OCI-LY3 (cell line): Measurements from ENCODE around the gene SGSM2.
A peak's percentile ranks its signal among the peaks of the same experiment; 100 is the strongest.

Source experiments
- H2AFZ ChIP-seq: fragments of 200-600, 300-600 bp; shearing (Covaris generic); 2 replicates; pipeline ENCODE4 v1.6.0; 2014; ENCODE audit warnings: antibody characterized with exemption, low read depth, low read length
- H3K27ac ChIP-seq: fragments of 200-600, 300-600 bp; sonication (generic); 2 replicates; pipeline ENCODE4 v1.5.1; 2014; ENCODE audit warnings: mild to moderate bottlenecking, low read length, moderate library complexity, mixed read lengths
- H3K27me3 ChIP-seq: fragments of 200-600, 300-600 bp; sonication (generic); 2 replicates; pipeline ENCODE4 v1.6.1; 2014; ENCODE audit warnings: low read depth, low read length, mixed read lengths
- H3K36me3 ChIP-seq: fragments of 200-600, 300-600 bp; sonication (generic); replicated peaks from 2 replicates; pipeline ENCODE3; 2014; ENCODE audit warnings: low read depth, low read length, mixed read lengths
- H3K4me1 ChIP-seq: fragments of 300-600, 200-600 bp; sonication (generic); 2 replicates; pipeline ENCODE4 v1.6.1; 2014; ENCODE audit warnings: low read length, mixed read lengths
- H3K4me2 ChIP-seq: fragments of 200-600, 300-600 bp; sonication (generic); 2 replicates; pipeline ENCODE4 v1.6.1; 2014; ENCODE audit warnings: low read length, mixed read lengths
- H3K4me3 ChIP-seq: fragments of 300-600, 200-600 bp; sonication (generic); 2 replicates; pipeline ENCODE4 v1.5.1; 2014; ENCODE audit warnings: antibody characterized with exemption, mild to moderate bottlenecking, low read length, moderate library complexity
- H3K79me2 ChIP-seq: fragments of 300-600, 200-600 bp; shearing (Covaris generic); 2 replicates; pipeline ENCODE4 v1.6.1; 2014; ENCODE audit warnings: mild to moderate bottlenecking, low read length, mixed read lengths
- H3K9ac ChIP-seq: fragments of 300-600, 200-600 bp; shearing (Covaris generic); 2 replicates; pipeline ENCODE4 v1.6.0; 2014; ENCODE audit warnings: mild to moderate bottlenecking, low read length, moderate library complexity
- H3K9me3 ChIP-seq: fragments of 200-600, 300-600 bp; shearing (Covaris generic); 2 replicates; pipeline ENCODE4 v1.6.1; 2014; ENCODE audit warnings: low read length, mixed read lengths; ENCODE audit not compliant: insufficient read depth
- H4K20me1 ChIP-seq: fragments of 200-600, 300-600 bp; sonication (generic); 2 replicates; pipeline ENCODE4 v1.6.1; 2016; ENCODE audit warnings: low read length, mixed read lengths; ENCODE audit not compliant: insufficient read depth
- EZH2phosphoT487 ChIP-seq: fragments of 200-600 bp; shearing (Covaris generic); IDR thresholded peaks from 2 replicates; pipeline ENCODE4 v1.6.1; 2018; ENCODE audit warnings: antibody characterized with exemption, mixed run types, low read depth
- TF ChIP-seq, protein P1 (sequence below): fragments of 200-600, 300-600 bp; sonication (generic); IDR thresholded peaks from 2 replicates; pipeline ENCODE4 v1.5.1; 2014; ENCODE audit warnings: antibody characterized with exemption, low read length, low read depth

The SGSM2 gene

DNA sequence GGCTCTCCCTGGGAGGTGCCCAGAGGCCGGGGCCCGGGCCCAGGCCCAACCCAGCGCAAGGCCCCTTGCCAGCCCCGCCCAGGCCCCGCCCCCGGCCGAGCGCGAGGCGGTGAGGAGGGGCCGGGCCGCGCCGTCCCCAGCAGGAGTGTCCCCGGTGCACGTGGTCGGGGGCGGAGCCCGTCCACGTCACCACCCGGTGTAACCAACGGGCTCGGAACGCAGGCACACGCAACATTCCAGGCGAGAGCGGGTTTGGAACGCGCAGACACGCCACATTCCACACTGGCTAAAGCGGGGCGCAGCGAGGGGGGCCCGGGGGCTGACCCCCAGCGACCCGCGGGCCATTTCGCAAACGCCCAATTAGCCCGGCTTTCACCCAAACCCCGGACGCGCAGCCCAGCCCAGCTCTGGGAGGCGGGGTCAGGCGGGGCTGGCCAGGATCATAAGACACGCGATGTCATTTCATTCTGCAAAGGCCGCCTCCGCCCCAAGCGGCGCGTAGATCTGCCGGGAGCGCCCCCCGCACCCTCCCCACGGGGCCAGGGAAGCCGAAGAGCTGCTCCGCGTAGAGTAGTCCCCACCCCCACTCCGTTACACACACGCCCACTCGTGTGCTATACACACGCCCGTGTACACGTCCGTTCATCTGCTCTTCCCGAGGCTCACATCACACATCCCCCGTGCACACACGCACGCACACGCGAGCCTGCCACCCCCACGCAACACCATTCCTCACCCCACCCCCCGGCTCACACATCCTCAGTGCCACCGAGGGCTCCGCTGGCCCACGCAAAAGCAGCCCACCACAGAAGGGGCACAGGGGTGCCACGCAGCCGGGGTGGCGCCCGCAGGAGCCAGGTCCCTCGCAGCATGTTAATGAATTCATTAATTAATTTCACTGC is 62.5 kb downstream of the SGSM2 start:
- peaks cover 28% of the 10 kb centered on the region for H4K20me1 ChIP-seq
- H2AFZ ChIP-seq = peak overlapping the region; percentile 81; the same call in 1 of the 2 replicates
- H3K36me3 ChIP-seq = no peaks in the 10 kb centered on the region
- TF ChIP-seq, protein P1, sequence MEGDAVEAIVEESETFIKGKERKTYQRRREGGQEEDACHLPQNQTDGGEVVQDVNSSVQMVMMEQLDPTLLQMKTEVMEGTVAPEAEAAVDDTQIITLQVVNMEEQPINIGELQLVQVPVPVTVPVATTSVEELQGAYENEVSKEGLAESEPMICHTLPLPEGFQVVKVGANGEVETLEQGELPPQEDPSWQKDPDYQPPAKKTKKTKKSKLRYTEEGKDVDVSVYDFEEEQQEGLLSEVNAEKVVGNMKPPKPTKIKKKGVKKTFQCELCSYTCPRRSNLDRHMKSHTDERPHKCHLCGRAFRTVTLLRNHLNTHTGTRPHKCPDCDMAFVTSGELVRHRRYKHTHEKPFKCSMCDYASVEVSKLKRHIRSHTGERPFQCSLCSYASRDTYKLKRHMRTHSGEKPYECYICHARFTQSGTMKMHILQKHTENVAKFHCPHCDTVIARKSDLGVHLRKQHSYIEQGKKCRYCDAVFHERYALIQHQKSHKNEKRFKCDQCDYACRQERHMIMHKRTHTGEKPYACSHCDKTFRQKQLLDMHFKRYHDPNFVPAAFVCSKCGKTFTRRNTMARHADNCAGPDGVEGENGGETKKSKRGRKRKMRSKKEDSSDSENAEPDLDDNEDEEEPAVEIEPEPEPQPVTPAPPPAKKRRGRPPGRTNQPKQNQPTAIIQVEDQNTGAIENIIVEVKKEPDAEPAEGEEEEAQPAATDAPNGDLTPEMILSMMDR = no peak
- no peak for TF ChIP-seq EZH2phosphoT487
- H3K27me3 ChIP-seq = no peaks in the 10 kb centered on the region
- no peaks in the 10 kb centered on the region for H3K9me3 ChIP-seq
- H3K4me3 ChIP-seq = peak overlapping the region; percentile 97
- peaks cover 24% of the 10 kb centered on the region for H3K4me1 ChIP-seq
- peak overlapping the region; percentile 96 for H3K4me2 ChIP-seq
- H3K27ac ChIP-seq = peak overlapping the region; percentile 64
- peak overlapping the region; percentile 86 for H3K9ac ChIP-seq
- peaks cover 30% of the 10 kb centered on the region; the same call in 1 of the 2 replicates for H3K79me2 ChIP-seq

DNA sequence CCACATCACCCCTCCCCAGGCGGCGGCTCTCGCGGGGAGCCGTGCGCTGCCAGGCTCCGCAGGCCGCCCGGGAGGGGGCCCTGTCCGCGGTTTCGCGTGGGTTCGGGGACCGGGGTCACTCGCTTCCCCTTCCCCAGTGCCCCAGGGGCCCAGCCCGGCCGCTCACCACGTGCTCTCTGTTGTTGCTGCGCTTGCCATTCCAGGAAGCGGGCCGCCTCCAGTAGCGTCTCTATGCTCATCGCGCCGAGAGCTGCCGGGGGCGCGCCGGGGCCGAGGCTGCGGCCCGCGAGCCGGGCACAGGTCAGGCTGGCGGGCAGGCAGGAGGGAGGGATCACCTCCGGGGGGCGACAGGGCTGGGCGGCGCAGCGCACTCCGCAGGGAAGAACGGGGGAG is 63.2 kb downstream of the SGSM2 start:
- H3K9ac ChIP-seq = peak overlapping the region; percentile 86
- H3K4me1 ChIP-seq = peaks cover 24% of the 10 kb centered on the region
- H3K27me3 ChIP-seq = no peaks in the 10 kb centered on the region
- no peaks in the 10 kb centered on the region for H3K9me3 ChIP-seq
- H3K36me3 ChIP-seq = no peaks in the 10 kb centered on the region
- H3K79me2 ChIP-seq = peaks cover 30% of the 10 kb centered on the region; the same call in 1 of the 2 replicates
- no peak overlapping the region for H2AFZ ChIP-seq
- peak overlapping the region; percentile 74 for H3K4me2 ChIP-seq
- peak overlapping the region; percentile 97 for H3K4me3 ChIP-seq
- H4K20me1 ChIP-seq = peaks cover 27% of the 10 kb centered on the region
- TF ChIP-seq EZH2phosphoT487 = no peak
- TF ChIP-seq, protein P1 = no peak
- peak overlapping the region; percentile 64 for H3K27ac ChIP-seq

DNA sequence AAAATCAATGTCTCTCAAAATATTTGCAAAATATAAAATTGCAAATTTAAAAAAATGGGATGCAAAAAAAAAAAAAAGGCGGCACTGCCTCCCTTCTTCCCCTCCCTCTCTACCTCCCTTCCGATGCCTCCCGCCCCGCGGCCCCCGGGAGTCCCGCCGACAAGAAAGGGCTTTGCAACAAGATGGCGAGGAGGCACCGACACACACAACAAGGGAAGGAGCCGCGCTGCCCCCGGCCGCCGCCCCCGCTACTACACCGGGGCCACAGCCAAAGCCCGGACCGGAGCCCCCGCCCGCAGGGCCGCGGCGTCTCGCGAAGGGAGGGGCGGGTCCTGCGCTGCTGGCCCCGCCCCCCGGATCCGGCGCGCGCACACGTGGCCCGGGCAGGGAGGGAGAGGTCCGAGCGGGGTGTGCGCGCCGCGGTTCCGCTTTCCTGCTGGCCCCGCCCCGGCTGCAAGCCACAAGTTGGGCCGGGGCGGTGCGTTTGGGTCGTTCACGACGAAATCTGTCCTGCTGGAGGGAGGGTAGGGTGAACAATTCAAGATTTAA is 63.6 kb downstream of the SGSM2 start, which contains the start of gene MNT:
Gene MNT (minus strand): TSS at position 184 of the 549 bp plus-strand sequence. CDS start 348 bp downstream, outside the sequence.
- Histone ChIP-seq H3K4me1 (peaks cover 21% of the 10 kb centered on the region), H2AFZ (peak within 1 kb of the TSS; percentile 74; the same call in 1 of the 2 replicates), H3K27ac (peak within 1 kb of the TSS; percentile 90), H4K20me1 (peaks cover 22% of the 10 kb centered on the region), H3K4me3 (peak within 1 kb of the TSS; percentile 97), H3K27me3 (no peaks in the 10 kb centered on the region), H3K9me3 (no peaks in the 10 kb centered on the region), H3K9ac (peak within 1 kb of the TSS; percentile 91), H3K4me2 (peak within 1 kb of the TSS; percentile 79), H3K36me3 (no peaks in the 10 kb centered on the region), H3K79me2 (peaks cover 27% of the 10 kb centered on the region; the same call in 1 of the 2 replicates)
- no peak for TF ChIP-seq EZH2phosphoT487
- TF ChIP-seq, protein P1 = no peak
